Stimulated activated CD8-positive, alpha-beta memory T cell treated with anti-CD3 and anti-CD28 coated beads, Interleukin-4, amount 100 ng/mL, for 48 hours (primary cell): ENCODE measurements around the gene ADAMTS2.

Experiments
- DNase-seq: peaks from one replicate; pipeline ENCODE4 v3.0.0-alpha.2; 2020

Gene ADAMTS2

GRCh38 chr5:179250561-179251225, 94.6 kb downstream of the ADAMTS2 start:
- DNase-seq = no peak

DNA sequence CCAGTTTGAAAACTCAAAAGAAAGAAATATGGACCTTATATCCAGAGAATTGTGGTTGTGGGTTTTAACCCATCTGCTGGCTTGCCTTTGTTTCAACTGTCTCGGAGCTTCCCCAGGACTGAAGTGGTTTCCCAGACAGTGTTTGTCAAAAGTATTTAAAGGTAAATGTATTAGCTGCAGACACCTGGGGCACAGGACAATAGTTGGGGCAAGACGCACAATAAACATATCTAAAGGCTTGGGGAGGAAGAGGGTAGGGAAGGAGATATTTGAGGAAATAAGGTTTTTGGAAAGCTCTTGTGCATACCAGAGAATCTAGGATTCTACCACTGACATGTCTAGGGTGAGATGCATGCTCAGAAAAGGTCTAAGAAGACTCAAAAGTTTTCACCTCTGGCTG, 99.0 kb downstream of the ADAMTS2 start:
- DNase-seq = no peak

DNA sequence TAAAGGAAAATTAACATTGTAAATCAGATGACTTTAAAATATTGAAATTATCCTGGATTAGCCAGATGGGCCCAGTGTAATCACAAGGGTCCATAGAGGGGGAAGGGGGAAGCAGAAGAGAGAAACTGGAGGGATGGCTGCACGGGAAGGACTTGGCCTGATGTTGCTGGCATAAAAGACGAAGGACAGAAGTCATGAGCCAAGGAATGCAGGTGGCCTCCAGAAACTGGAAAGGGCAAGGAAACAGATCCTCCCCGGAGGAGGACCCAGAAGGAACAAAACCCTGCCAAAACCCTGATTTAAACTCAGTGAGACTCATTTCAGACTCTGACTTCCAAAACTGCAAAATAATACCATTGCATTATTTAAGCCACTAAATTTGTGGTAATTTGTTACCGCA, 100.2 kb downstream of the ADAMTS2 start:
- no peak for DNase-seq

DNA sequence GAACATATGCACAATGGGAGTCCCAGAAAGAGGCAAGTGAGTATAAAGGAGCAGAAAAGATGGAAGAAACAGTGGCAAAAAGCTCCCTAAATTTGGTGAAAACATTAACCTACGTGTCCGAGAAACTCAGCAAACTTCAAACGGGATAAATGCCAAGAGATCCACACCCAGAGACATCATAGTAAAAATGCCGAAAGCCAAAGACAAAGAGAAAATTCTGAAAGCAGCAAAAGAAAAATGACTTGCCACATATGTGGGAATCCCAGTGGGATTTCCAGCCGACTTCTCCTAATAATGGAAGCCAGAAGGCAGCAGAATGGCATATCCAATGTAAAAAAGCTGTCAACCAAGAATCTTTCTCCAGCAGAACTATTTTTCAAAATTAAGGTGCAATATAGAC, 101.2 kb downstream of the ADAMTS2 start:
- no peak for DNase-seq

GRCh38 chr5:179243333-179243732, 101.9 kb downstream of the ADAMTS2 start:
- no peak for DNase-seq

DNA sequence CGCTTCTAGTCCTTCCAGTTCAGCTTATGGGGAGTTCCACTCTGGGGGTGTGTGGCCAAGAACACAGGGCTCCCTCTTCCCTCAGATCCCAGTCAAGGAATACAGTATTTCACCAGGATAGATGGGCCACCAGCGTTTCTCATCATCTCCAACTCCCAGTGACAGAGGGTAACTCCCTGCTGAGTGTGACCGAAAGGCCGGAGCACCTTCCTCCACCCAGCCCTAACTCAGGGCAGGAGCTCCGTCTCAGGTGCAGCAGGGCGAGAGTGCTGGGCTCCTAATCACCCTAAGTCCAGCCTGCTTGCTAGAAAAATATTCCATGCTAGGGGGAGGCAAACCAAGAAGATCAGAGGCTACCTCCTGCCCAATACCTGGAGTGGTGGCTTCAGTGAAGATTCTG, 102.6 kb downstream of the ADAMTS2 start:
- no peak for DNase-seq

- DNase-seq = no peak
Observed at GRCh38 chr5:179241764-179242370, 103.4 kb downstream of the ADAMTS2 start.

- no peak for DNase-seq
Observed at GRCh38 chr5:179241175-179241574, 104.1 kb downstream of the ADAMTS2 start.

- DNase-seq = no peak
Observed at GRCh38 chr5:179240561-179240960, 104.7 kb downstream of the ADAMTS2 start.

DNA sequence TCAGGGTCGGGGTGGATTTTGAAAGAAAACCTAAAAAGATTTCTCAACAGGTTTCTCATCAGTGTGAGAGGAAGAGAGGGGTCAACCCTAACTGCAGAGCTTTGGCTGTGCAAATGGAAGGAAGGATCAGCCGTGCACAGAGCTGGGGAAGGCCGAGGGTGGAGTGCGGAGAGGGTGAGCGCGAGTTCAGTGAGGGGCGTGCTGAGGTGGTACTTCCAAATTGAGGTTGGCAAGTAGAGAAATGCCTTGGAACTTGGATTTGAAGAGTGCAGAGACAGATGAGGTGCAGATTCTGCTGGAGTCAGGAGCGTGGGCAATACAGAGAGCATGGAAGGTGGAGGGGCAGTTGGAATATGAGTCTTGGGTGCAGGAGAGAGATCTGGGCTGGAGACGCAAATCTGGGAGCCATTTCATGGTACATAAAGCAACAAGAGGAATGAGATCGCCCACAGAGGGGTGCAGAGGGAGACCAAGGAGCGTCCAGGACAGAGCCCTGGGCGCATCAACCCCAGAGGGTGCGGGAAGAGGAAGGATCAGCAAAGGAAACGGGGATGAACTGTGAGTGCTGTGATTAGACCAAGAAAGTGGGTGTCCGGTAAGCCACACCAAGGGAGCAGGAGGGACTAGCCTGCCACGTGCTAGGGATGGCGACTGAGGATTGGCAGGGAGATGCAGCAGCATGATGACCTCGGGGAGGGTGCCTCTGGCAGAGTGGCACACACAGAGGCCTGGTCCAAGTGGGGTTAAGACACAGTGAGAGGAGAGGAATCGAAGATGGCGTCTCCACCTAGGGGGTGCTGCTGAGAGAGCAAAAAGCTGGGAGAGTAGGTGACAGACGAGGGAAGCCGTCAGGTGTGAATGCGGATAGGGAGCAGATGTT, 105.8 kb downstream of the ADAMTS2 start:
- no peak for DNase-seq

DNA sequence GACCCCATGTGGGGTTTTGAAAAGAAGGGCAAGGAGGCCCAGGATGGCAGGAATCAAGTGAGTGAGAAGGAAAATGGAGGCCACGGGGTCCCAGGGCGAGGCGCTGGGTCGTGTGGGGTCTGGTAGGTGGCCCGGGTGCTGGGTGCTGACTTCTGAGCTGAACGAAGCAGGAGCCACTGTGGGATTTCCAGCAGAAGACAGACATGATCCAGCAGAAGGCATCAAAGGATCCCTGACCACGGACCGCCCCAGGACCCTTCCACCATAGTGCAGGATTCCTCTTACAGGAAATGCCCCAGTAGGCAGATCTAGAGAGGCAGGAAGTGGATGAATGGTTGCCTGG, 106.7 kb downstream of the ADAMTS2 start:
- no peak for DNase-seq

DNA sequence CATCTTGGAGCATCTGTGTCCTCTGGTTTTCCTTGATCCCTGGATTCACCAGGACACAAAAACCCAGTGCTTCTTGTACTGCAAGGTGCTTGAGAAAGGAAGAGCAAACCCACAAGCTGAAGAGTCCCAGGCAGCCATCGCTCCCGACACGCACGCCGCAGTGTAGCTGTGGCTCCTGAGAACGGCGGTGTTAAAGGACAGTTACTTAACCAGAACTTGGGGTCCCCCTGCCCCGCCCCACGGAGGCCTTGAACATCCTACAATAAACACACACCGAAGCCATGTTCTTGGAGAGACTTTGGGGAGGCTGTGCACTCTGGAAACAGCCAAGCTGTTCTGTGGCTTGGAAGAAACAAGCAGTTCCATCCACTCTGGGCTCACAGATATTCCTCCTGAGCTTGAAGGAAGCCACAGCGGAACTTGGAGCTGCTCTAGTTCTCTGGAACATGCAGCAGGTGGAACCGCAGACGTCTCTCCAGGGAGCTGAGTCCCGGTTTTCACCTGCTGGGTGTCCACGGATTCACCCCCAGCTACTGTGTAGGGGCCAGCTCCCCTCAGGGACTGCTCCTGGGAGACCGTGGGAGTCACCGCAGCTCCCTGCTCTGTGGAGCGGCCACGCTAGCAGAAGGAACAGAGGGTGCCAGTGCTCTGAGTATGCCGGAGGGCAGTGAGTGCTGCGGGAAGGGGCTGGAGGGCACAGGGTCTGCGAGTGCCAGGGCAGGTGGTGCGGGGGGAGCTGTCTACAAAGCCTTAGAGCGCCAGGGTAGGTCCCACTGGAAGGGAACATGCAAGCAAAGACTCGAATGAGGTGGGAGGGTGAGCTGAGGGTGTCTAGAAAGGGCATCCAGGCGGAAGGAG, 107.3 kb downstream of the ADAMTS2 start:
- DNase-seq = no peak

DNA sequence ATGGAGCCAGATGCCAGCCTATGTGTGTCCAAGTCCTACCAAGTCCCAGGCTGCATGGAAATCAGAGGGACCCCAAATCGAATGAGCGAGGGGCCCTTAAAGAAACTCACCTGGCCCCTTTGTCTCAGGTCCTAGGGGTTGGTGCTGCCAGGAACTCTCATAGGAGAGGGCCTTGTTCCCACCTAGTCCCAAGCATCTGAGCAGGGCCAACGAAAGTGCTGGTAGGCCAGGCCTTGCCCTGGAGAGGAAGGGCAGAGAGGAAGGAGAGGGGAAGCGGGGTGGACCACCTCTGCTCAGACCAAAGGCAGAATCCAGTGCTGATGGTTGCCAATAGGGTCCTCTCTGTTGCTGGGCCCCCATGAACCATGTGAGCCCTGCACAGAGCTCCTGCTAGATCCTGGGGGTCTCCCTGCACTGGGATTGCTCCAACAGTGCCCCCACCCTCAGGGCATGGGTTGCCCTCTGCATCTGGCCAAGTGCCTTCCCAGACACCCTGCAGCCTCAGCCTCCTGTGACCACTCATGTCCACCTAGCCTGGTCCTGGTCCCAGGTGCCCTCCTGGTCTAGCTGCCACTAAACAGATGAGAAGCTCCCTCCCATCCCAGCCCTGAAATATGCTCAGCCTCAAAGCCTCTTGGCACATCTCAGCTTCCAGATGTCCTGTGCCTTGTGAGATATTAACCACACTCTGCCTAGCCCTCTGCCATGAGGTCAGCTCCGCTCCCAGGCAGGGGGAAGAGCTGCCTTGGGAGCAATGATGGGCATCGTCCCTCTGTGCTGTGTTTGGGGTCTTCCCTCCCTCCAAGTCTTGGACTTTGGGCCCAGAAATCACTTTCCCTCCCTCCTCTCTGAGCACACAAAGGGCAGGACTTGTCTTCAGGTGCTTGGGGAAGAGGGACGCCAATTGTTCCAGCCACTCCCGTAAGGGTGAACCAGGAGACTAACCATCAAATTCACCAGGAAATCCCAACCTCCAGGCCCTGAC, 109.6 kb downstream of the ADAMTS2 start:
- no peak for DNase-seq

- no peak for DNase-seq
Observed at GRCh38 chr5:179234563-179235135, 110.6 kb downstream of the ADAMTS2 start.

GRCh38 chr5:179233909-179234562, 111.2 kb downstream of the ADAMTS2 start:
- DNase-seq = no peak

DNA sequence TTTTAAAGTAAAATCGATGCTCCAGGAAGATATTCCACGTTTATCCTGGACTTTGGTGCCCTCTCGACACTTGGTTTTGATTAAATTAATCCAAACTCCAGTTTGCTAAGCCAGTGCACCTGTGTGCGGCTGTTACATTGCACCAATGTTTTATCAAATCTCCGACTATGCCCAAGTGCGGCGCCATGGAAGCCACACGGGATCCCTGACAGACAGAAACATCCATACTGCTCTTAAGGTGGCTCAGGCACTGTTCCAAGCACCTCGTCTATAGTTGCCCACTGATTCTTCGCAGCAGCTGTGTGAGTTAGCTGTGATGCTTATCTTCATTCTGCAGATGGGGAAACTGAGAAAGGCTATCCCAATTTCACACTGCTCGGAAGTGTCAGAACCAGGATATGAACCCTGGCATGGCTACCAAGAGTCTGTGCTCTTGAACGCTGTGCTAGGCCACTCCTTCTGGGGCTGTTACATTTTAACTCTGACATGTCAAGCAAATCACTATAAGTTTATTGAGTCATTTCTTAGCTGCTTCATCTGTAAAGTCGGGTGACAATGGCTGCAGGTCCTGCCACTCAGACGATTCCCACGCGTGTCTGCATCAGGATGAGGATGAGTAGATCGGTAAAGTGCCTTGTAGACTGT, 113.0 kb downstream of the ADAMTS2 start:
- DNase-seq = no peak

DNA sequence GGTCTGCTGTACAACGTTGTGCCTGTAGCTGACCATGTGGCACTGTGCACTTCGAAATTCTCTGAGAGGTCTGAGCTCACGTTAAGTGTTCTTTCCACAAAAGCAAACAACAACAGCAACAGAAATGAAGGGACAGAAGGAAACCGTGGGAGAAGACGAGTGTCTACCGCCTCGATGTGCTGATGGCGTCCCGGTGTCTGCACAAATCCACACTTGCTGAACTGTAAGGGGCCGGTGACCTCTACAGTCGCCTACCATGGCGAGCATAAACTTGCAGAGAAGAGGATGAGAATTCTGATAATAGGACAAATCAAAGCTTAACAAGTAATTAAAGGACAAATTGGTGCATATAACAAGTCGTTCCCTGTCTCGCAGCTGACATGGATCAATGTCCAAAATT, 114.0 kb downstream of the ADAMTS2 start:
- no peak for DNase-seq

- no peak for DNase-seq
Observed at GRCh38 chr5:179230061-179230461, 115.2 kb downstream of the ADAMTS2 start.

- no peak for DNase-seq
Observed at GRCh38 chr5:179229331-179229831, 115.9 kb downstream of the ADAMTS2 start.
